Central memory CD8-positive, alpha-beta T cell (primary cell): ENCODE data around the gene SHKBP1.

Source experiments
- ATAC-seq: fragments of 150-1000 bp; cut with Tn5 transposase; replicated peaks from 2 replicates; pipeline ENCODE4 v1.10.0; 2022; ENCODE audit warnings: mild to moderate bottlenecking, moderate FRiP score, moderate number of reproducible peaks; ENCODE audit not compliant: poor library complexity, severe bottlenecking; ENCODE audit errors: extremely low read depth
- DNase-seq, 2 donors: peaks; one replicate each; pipeline ENCODE4 v3.0.0; 2021; ENCODE audit warnings: low spot score in 2 of 2
- H3K27ac Mint-ChIP-seq: one replicate; pipeline ENCODE4 v1.8.0; 2022; ENCODE audit warnings: low read depth, mild to moderate bottlenecking, moderate library complexity, mixed read lengths
- H3K27me3 Mint-ChIP-seq: one replicate; pipeline ENCODE4 v1.8.0; 2022; ENCODE audit warnings: mixed read lengths
- H3K36me3 Mint-ChIP-seq: one replicate; pipeline ENCODE4 v1.8.0; 2022; ENCODE audit warnings: mild to moderate bottlenecking, moderate library complexity, mixed read lengths; ENCODE audit not compliant: insufficient read depth
- H3K4me1 Mint-ChIP-seq: one replicate; pipeline ENCODE4 v1.8.0; 2022; ENCODE audit warnings: mixed read lengths
- H3K4me3 Mint-ChIP-seq: one replicate; pipeline ENCODE4 v1.8.0; 2022; ENCODE audit warnings: mild to moderate bottlenecking, moderate library complexity, mixed read lengths
- H3K9me3 Mint-ChIP-seq: one replicate; pipeline ENCODE4 v1.8.0; 2022; ENCODE audit warnings: mixed read lengths

The SHKBP1 gene

GRCh38 chr19:40601134-40601974 is 24.7 kb downstream of the SHKBP1 start, which contains the start of gene LTBP4:
Gene LTBP4, plus strand, starts transcription at chr19:40601369. Its CDS starts 19 bp downstream, at chr19:40601388.
- no peaks in the 10 kb centered on the region for H3K9me3 Mint-ChIP-seq
- no peak for DNase-seq
- peaks cover 19% of the 10 kb centered on the region for H3K36me3 Mint-ChIP-seq
- peaks cover 66% of the 10 kb centered on the region for H3K4me1 Mint-ChIP-seq
- peaks cover 60% of the 10 kb centered on the region for H3K27me3 Mint-ChIP-seq
- no peak for ATAC-seq
- no peak within 1 kb of the TSS for H3K27ac Mint-ChIP-seq
- H3K4me3 Mint-ChIP-seq: peak within 1 kb of the TSS; percentile 65

GRCh38 chr19:40603071-40603388 is 26.4 kb downstream of the SHKBP1 start:
- DNase-seq (no peak), ATAC-seq (no peak)
- Mint-ChIP-seq H3K9me3 (no peaks in the 10 kb centered on the region), H3K27me3 (peaks cover 49% of the 10 kb centered on the region), H3K27ac (no peak overlapping the region), H3K4me3 (peak overlapping the region; percentile 82), H3K36me3 (peaks cover 19% of the 10 kb centered on the region), H3K4me1 (peaks cover 68% of the 10 kb centered on the region)

- Mint-ChIP-seq H3K36me3 (peaks cover 18% of the 10 kb centered on the region), H3K27me3 (peaks cover 45% of the 10 kb centered on the region), H3K27ac (peak overlapping the region; percentile 77), H3K4me1 (peaks cover 70% of the 10 kb centered on the region), H3K4me3 (peak overlapping the region; percentile 82), H3K9me3 (no peaks in the 10 kb centered on the region)
- ATAC-seq: peak; percentile 63
- peak; percentile 96 to 97 for DNase-seq
These were observed 26.9 kb downstream of the SHKBP1 start for GRCh38 chr19:40603389-40604170.

GRCh38 chr19:40604171-40604646 is 27.5 kb downstream of the SHKBP1 start:
- ATAC-seq (no peak), DNase-seq (no peak)
- Mint-ChIP-seq H3K9me3 (no peaks in the 10 kb centered on the region), H3K36me3 (peaks cover 18% of the 10 kb centered on the region), H3K27ac (peak overlapping the region; percentile 77), H3K4me1 (peaks cover 72% of the 10 kb centered on the region), H3K4me3 (peak overlapping the region; percentile 82), H3K27me3 (peaks cover 39% of the 10 kb centered on the region)

GRCh38 chr19:40604647-40605215 is 28.1 kb downstream of the SHKBP1 start:
- Mint-ChIP-seq H3K36me3 (peaks cover 19% of the 10 kb centered on the region), H3K27me3 (peaks cover 34% of the 10 kb centered on the region), H3K4me3 (peak overlapping the region; percentile 82), H3K4me1 (peaks cover 69% of the 10 kb centered on the region), H3K9me3 (no peaks in the 10 kb centered on the region), H3K27ac (peak overlapping the region; percentile 77)
- DNase-seq: no peak
- ATAC-seq: no peak

GRCh38 chr19:40605216-40605971 is 28.7 kb downstream of the SHKBP1 start:
- H3K4me1 Mint-ChIP-seq: peaks cover 74% of the 10 kb centered on the region

GRCh38 chr19:40607311-40608239 is 30.9 kb downstream of the SHKBP1 start:
- Mint-ChIP-seq H3K36me3 (peaks cover 18% of the 10 kb centered on the region), H3K9me3 (no peaks in the 10 kb centered on the region), H3K27ac (peak overlapping the region; percentile 88), H3K4me1 (peaks cover 74% of the 10 kb centered on the region), H3K4me3 (peak overlapping the region; percentile 82), H3K27me3 (peaks cover 7% of the 10 kb centered on the region)
- ATAC-seq: no peak
- no peak for DNase-seq

More at GRCh38 chr19:40605216-40605971, 28.7 kb downstream of the SHKBP1 start:
- peak overlapping the region; percentile 77 for H3K27ac Mint-ChIP-seq
- DNase-seq: peak; percentile 66 to 78
- ATAC-seq: peak; percentile 63
- H3K36me3 Mint-ChIP-seq: peaks cover 22% of the 10 kb centered on the region
- peaks cover 27% of the 10 kb centered on the region for H3K27me3 Mint-ChIP-seq
- H3K4me3 Mint-ChIP-seq: peak overlapping the region; percentile 82
- no peaks in the 10 kb centered on the region for H3K9me3 Mint-ChIP-seq

- peak overlapping the region; percentile 88 for H3K27ac Mint-ChIP-seq
- H3K4me1 Mint-ChIP-seq: peaks cover 73% of the 10 kb centered on the region
- DNase-seq: no peak
- H3K9me3 Mint-ChIP-seq: no peaks in the 10 kb centered on the region
- H3K4me3 Mint-ChIP-seq: peak overlapping the region; percentile 75
- ATAC-seq: no peak
- peaks cover under 1% of the 10 kb centered on the region for H3K27me3 Mint-ChIP-seq
- H3K36me3 Mint-ChIP-seq: peaks cover 18% of the 10 kb centered on the region
These were observed 31.6 kb downstream of the SHKBP1 start for GRCh38 chr19:40608240-40608621.

- Mint-ChIP-seq H3K27ac (peak overlapping the region; percentile 88), H3K27me3 (no peaks in the 10 kb centered on the region), H3K36me3 (peaks cover 20% of the 10 kb centered on the region), H3K4me1 (peaks cover 74% of the 10 kb centered on the region), H3K9me3 (no peaks in the 10 kb centered on the region), H3K4me3 (peak overlapping the region; percentile 75)
- ATAC-seq (no peak), DNase-seq (no peak)
These were observed 32.3 kb downstream of the SHKBP1 start for GRCh38 chr19:40608957-40609356.

- H3K27ac Mint-ChIP-seq: peak overlapping the region; percentile 88
- peak overlapping the region; percentile 75 for H3K4me3 Mint-ChIP-seq
- peak; percentile 74 to 78 for DNase-seq
- H3K9me3 Mint-ChIP-seq: no peaks in the 10 kb centered on the region
- peaks cover 20% of the 10 kb centered on the region for H3K36me3 Mint-ChIP-seq
- peak; percentile 22 for ATAC-seq
- H3K4me1 Mint-ChIP-seq: peaks cover 77% of the 10 kb centered on the region
- H3K27me3 Mint-ChIP-seq: no peaks in the 10 kb centered on the region
These were observed 33.1 kb downstream of the SHKBP1 start for GRCh38 chr19:40609561-40610395.
